ENCODE results near the gene FAM200B. TPM values are rescaled to one million over a fixed set of nuclear protein-coding genes. Genes with fewer than 3 reads are reported as not detected.
"Not testable (repeated sequence)": the region's sequence is repeated elsewhere in the genome, so short reads cannot be mapped to it uniquely, and the experiment has no call there.

The FAM200B gene
- total RNA-seq, 2 donors from 2014 or later: 41.4 to 57.4 TPM

DNA sequence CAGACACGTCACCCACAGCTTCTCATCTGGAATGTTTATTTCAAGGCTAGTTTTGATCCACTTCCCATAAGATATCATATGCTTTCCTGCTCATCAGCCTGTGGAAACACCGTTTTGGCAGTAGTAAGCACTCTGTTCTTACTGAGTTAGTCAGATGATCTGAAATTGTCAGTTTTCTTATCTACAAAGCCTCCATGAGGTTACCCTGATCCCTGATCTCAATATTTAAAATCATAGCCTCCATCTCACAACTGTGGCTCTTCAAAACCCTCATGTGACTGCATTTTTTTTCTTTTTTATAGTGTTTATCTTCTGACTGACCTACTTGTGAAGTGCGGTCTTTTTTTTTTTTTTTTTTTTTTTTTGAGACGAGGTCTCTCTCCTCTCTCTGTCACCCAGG, 44.0 kb downstream of the FAM200B start:
- TF ChIP-seq, protein P1, sequence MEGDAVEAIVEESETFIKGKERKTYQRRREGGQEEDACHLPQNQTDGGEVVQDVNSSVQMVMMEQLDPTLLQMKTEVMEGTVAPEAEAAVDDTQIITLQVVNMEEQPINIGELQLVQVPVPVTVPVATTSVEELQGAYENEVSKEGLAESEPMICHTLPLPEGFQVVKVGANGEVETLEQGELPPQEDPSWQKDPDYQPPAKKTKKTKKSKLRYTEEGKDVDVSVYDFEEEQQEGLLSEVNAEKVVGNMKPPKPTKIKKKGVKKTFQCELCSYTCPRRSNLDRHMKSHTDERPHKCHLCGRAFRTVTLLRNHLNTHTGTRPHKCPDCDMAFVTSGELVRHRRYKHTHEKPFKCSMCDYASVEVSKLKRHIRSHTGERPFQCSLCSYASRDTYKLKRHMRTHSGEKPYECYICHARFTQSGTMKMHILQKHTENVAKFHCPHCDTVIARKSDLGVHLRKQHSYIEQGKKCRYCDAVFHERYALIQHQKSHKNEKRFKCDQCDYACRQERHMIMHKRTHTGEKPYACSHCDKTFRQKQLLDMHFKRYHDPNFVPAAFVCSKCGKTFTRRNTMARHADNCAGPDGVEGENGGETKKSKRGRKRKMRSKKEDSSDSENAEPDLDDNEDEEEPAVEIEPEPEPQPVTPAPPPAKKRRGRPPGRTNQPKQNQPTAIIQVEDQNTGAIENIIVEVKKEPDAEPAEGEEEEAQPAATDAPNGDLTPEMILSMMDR (IDR thresholded peaks at IDR 0.05): no peak
- no peaks in the 10 kb centered on the region for H3K9me3 ChIP-seq
- no peaks in the 10 kb centered on the region for H3K4me1 ChIP-seq
- no peak overlapping the region for H3K4me3 ChIP-seq
- H3K27me3 ChIP-seq: no peaks in the 10 kb centered on the region
- H3K36me3 ChIP-seq: no peaks in the 10 kb centered on the region
- no peak for DNase-seq (ENCODE audit: low spot score)
- no peak overlapping the region for H3K27ac ChIP-seq

- H3K9me3 ChIP-seq: no peaks in the 10 kb centered on the region
Observed at GRCh38 chr4:15729910-15730533, 48.4 kb downstream of the FAM200B start.

DNA sequence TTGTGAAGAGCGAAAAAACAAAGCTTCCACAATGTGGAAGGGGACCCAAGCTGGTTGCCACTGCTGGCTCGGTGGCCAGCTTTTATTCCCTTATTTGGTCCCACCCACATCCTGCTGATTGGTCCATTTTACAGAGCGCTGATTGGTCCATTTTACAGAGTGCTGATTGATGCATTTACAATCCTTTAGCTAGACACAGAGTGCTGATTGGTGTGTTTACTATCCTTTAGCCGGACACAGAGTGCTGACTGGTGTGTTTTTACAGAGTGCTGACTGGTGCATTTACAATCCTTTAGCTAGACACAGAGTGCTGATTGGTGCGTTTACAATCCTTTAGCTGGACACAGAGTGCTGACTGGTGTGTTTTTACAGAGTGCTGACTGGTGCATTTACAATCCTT, 51.4 kb downstream of the FAM200B start:
- not testable (repeated sequence) for H3K9me3 ChIP-seq

More at GRCh38 chr4:15729910-15730533, 48.4 kb downstream of the FAM200B start:
- no peak for DNase-seq (ENCODE audit: low spot score)
- Histone ChIP-seq H3K27ac (no peak overlapping the region), H3K36me3 (no peaks in the 10 kb centered on the region), H3K4me3 (no peak overlapping the region), H3K27me3 (no peaks in the 10 kb centered on the region), H3K4me1 (no peaks in the 10 kb centered on the region)
- TF ChIP-seq, protein P1 (IDR thresholded peaks at IDR 0.05): peak; percentile 89 to 90

DNA sequence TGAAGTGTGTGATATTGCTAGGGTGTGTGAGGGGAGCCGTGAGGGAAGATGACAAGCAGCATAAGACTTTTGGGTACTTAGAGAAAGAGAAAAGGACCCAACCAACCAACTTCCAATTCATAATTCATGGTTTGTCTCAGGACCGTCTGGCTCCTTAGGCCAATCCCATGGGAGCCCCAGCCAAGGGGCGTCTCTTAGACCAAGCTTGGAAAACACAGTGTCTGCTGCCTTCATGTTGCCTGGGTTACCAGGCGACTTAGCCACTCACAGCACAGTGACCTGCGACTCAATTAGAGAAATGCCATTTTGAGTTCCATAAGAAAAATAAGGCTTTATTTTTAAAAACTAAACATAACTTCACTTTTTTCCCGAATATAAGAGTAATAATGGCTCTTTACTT, 53.9 kb downstream of the FAM200B start:
- Histone ChIP-seq H3K27ac (no peak overlapping the region), H3K4me1 (no peaks in the 10 kb centered on the region), H3K27me3 (no peaks in the 10 kb centered on the region), H3K4me3 (no peak overlapping the region), H3K9me3 (no peaks in the 10 kb centered on the region), H3K36me3 (no peaks in the 10 kb centered on the region)
- TF ChIP-seq, protein P1 (IDR thresholded peaks at IDR 0.05): no peak
- DNase-seq (ENCODE audit: low spot score): no peak

More for the DNA sequence above, 51.4 kb downstream of the FAM200B start:
- not testable (repeated sequence) for H3K4me1 ChIP-seq; DNase-seq (ENCODE audit: low spot score); H3K27ac ChIP-seq; H3K4me3 ChIP-seq; H3K27me3 ChIP-seq; H3K36me3 ChIP-seq

DNA sequence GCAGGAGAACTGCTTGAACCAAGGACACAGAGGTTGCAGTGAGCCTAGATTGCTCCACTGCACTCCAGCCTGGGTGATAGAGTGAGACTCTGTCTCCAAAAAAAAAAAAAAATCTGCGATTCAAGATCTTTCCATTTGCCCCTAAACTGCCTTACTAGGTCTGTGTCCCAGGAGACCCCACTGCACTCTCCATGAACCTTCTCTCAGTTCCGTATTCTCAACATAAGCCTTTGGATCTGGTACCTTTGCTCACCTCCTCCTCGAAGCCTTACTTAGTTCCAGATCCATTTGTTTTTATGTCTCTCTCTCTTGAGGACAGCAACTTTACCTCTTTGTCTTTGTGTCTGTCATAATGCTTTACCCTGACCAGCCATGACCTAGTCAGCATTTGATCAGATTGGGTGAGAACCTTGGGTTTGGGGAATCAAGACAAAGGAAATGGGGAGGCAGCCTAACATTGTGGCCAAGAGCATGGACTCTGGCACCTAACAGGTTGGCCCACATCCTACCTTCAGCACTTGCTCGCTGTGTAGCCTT, 55.0 kb downstream of the FAM200B start:
- TF ChIP-seq, protein P1 (IDR thresholded peaks at IDR 0.05): no peak
- Histone ChIP-seq H3K36me3 (no peaks in the 10 kb centered on the region), H3K4me1 (no peaks in the 10 kb centered on the region), H3K9me3 (no peaks in the 10 kb centered on the region), H3K27me3 (no peaks in the 10 kb centered on the region), H3K27ac (no peak overlapping the region), H3K4me3 (no peak overlapping the region)
- no peak for DNase-seq (ENCODE audit: low spot score)

DNA sequence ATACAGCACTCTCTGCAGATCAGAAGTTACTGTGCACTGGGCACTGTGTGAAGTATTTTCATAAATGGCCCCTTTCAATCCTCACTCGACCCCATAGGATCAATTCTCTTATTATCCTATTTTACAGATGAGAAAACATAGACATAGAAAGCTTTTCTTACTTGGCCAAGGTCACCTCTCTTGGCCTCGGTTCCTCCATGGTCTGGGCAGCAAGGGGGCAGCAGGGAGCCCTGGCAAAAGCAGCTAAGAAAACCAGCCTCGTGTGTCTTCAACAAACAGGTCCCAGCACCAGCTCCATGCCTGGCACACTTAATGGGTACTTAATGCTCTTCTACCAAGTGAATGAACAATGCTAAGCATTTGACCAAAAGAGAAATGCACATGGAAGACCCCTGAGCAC, 55.6 kb downstream of the FAM200B start:
- Histone ChIP-seq H3K4me1 (no peaks in the 10 kb centered on the region), H3K27me3 (no peaks in the 10 kb centered on the region), H3K36me3 (no peaks in the 10 kb centered on the region), H3K9me3 (peaks cover 0 to 6% of the 10 kb centered on the region in 2 donors), H3K4me3 (no peak overlapping the region), H3K27ac (no peak overlapping the region)
- no peak for DNase-seq (ENCODE audit: low spot score)
- TF ChIP-seq, protein P1 (IDR thresholded peaks at IDR 0.05): no peak

All from right atrium auricular region (tissue), 2 donors.